Erythroblast (primary cell): ENCODE results near the gene NIPBL.
"Not testable (repeated sequence)": the region's sequence is repeated elsewhere in the genome, so short reads cannot be mapped to it uniquely, and the experiment has no call there.

Experiments
- GATA1 ChIP-seq: IDR thresholded peaks from 2 replicates; pipeline ENCODE4 v1.6.1; 2011; ENCODE audit warnings: low read depth, mild to moderate bottlenecking, control low read depth, low read length, moderate library complexity
- POLR2A ChIP-seq: IDR thresholded peaks from 2 replicates; pipeline ENCODE4 v1.6.1; 2011; ENCODE audit warnings: mild to moderate bottlenecking, low read length

GRCh38 chr5:36901077-36901476 is 24.5 kb downstream of the NIPBL start:
- not testable (repeated sequence) for TF ChIP-seq POLR2A, GATA1
